ENCODE results near the gene CERT1. TPM values are rescaled to one million over a fixed set of nuclear protein-coding genes. Genes with fewer than 3 reads are reported as not detected.
A peak's percentile ranks its signal among the peaks of the same experiment; 100 is the strongest.

Gene CERT1
- total RNA-seq, 1 donor from 2014 or later, result 38.3 TPM

DNA sequence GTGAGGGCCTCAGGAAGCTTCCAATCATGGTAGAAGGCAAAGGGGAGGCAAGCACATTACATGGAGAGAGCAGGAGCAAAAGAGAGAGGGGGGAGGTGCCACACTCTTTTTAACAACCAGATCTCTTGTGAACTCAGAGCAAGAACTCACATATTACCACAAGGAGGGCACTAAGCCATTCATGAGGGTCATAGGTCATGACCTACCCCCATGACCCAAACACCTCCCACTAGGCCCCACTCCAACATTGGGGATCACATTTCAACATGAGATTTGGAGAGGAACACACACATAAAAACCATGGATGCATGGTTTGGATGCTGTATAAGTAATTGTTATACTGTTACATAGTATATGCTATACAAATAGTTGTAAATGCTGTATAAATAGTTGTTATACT, 17.8 kb upstream of the CERT1 start:
- peaks cover 20% of the 10 kb centered on the region for H3K9me3 Mint-ChIP-seq
- no peak overlapping the region for H3K4me3 Mint-ChIP-seq
- TF ChIP-seq, protein P1, sequence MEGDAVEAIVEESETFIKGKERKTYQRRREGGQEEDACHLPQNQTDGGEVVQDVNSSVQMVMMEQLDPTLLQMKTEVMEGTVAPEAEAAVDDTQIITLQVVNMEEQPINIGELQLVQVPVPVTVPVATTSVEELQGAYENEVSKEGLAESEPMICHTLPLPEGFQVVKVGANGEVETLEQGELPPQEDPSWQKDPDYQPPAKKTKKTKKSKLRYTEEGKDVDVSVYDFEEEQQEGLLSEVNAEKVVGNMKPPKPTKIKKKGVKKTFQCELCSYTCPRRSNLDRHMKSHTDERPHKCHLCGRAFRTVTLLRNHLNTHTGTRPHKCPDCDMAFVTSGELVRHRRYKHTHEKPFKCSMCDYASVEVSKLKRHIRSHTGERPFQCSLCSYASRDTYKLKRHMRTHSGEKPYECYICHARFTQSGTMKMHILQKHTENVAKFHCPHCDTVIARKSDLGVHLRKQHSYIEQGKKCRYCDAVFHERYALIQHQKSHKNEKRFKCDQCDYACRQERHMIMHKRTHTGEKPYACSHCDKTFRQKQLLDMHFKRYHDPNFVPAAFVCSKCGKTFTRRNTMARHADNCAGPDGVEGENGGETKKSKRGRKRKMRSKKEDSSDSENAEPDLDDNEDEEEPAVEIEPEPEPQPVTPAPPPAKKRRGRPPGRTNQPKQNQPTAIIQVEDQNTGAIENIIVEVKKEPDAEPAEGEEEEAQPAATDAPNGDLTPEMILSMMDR (IDR thresholded peaks at IDR 0.05; ENCODE audit: unreplicated experiment), result no peak
- H3K36me3 Mint-ChIP-seq, result peaks cover 25% of the 10 kb centered on the region
- H3K27me3 Mint-ChIP-seq (ENCODE audit: low read depth), result no peaks in the 10 kb centered on the region
- H3K4me1 Mint-ChIP-seq, result peaks cover 2% of the 10 kb centered on the region
- no peak overlapping the region for H3K27ac Mint-ChIP-seq
- DNase-seq (ENCODE audit: low spot score in 2 of 2, unreplicated experiment in 2 of 2), result no peak

DNA sequence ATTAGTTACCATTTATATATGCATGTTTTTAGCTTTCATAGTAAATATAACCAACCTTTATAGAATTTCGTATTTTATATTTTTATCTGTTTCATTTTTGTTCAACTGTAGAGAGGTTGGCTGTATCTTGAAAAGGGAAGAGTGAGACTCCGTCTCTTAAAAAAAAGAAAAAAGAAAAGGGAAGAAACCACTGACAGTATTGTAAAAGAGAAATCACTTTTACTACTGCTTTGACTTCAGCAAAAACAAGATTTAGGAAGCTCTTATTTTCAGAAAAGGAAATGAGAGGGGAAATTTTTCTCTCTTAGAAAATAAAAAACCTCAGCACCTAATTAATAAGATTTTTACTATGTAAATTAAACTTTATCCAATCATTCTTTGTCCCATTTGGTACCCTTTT, 14.6 kb upstream of the CERT1 start:
- peaks cover 13% of the 10 kb centered on the region for H3K9me3 Mint-ChIP-seq
- peaks cover 5% of the 10 kb centered on the region for H3K4me1 Mint-ChIP-seq
- peaks cover 14% of the 10 kb centered on the region for H3K36me3 Mint-ChIP-seq
- H3K4me3 Mint-ChIP-seq, result no peak overlapping the region
- H3K27ac Mint-ChIP-seq, result no peak overlapping the region
- no peak for DNase-seq (ENCODE audit: low spot score in 2 of 2, unreplicated experiment in 2 of 2)
- TF ChIP-seq, protein P1 (IDR thresholded peaks at IDR 0.05; ENCODE audit: unreplicated experiment), result no peak
- no peaks in the 10 kb centered on the region for H3K27me3 Mint-ChIP-seq (ENCODE audit: low read depth)

DNA sequence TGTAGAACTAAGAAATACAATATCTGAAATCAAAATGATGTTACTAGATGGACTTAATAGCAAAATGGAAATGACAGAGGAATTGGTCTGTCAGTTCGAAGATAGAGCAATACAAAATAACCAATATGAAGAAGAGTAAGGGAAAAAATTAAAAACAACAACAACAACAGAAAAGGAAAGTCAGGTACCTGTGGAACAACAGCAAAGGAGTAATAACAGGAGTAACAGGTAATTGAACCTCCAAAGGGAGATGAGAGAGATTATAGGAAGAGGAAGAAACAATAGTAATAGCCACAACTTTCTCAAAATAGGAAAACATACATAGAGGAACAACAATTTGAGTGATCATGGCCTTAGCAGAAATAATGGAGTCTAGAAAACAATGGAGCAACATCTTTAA, 13.9 kb upstream of the CERT1 start:
- Mint-ChIP-seq H3K4me3 (no peak overlapping the region), H3K4me1 (peaks cover 5% of the 10 kb centered on the region), H3K36me3 (peaks cover 20% of the 10 kb centered on the region), H3K9me3 (peaks cover 19% of the 10 kb centered on the region), H3K27me3 (ENCODE audit: low read depth) (no peaks in the 10 kb centered on the region), H3K27ac (no peak overlapping the region)
- TF ChIP-seq, protein P1 (IDR thresholded peaks at IDR 0.05; ENCODE audit: unreplicated experiment), result no peak
- no peak for DNase-seq (ENCODE audit: low spot score in 2 of 2, unreplicated experiment in 2 of 2)

DNA sequence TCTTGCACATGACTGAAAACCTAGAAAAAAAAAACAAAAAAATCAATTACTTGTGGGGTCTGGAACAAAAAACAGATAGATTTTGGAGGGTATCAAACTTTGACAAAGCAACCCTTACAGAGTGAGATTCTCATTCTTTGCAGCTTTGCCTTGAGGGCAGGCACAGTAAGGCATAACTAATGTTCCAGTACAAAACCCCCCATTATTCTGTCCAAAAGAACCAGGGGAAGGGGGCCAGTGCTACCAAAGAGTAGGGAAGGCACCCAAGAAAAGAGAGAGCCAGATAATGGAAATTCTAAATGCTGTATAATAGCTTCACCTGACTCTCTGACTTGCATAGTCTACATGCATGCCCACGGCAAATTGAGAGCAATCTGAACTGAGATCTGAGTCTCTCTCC, 13.2 kb upstream of the CERT1 start:
- Mint-ChIP-seq H3K36me3 (peaks cover 25% of the 10 kb centered on the region), H3K27me3 (ENCODE audit: low read depth) (no peaks in the 10 kb centered on the region), H3K4me3 (no peak overlapping the region), H3K9me3 (peaks cover 25% of the 10 kb centered on the region), H3K27ac (peak overlapping the region; percentile 33), H3K4me1 (peaks cover 5% of the 10 kb centered on the region)
- TF ChIP-seq, protein P1 (IDR thresholded peaks at IDR 0.05; ENCODE audit: unreplicated experiment), result no peak
- DNase-seq (ENCODE audit: low spot score in 2 of 2, unreplicated experiment in 2 of 2), result no peak

DNA sequence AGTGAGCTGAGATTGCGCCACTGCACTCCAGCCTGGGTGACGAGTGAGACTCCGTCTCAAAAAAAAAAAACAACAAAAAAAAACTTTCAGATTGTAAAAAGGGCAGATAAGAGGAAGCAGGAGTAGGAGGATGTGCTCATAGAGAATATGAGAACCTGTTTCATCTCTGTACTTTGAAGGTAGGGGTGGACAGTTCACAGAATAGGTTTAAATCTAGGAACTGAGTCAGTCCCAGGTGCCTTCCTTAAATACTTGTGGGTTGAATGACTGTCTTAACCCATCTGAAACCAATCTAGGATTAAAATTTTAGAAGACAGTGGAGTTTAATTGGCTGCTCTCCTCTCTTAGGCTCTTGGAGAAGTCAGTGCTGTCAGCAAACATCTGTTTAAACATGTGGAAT, 12.6 kb upstream of the CERT1 start:
- Mint-ChIP-seq H3K27ac (no peak overlapping the region), H3K9me3 (peaks cover 30% of the 10 kb centered on the region), H3K36me3 (peaks cover 29% of the 10 kb centered on the region), H3K4me1 (peaks cover 5% of the 10 kb centered on the region), H3K4me3 (no peak overlapping the region), H3K27me3 (ENCODE audit: low read depth) (no peaks in the 10 kb centered on the region)
- DNase-seq (ENCODE audit: low spot score in 2 of 2, unreplicated experiment in 2 of 2), result no peak
- TF ChIP-seq, protein P1 (IDR thresholded peaks at IDR 0.05; ENCODE audit: unreplicated experiment), result no peak

DNA sequence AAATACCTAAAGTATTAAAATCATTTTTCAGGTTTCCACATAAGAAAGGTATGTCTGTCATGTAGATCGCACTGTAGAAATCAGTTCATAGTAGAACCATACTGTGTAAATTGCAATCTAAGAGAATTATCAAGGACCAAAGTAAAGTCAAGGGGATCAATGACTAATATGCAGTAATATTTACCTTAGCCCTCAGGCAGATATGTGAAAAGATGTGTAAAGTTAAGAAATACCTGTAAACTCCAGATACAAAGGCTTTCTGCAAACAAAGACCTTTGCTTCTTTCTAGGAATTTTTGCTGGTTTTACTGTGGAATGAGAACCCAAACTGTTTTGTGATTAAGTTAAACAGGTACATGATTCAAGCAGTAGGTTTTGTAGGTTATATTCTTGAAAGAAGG, 11.8 kb upstream of the CERT1 start:
- H3K9me3 Mint-ChIP-seq, result peaks cover 37% of the 10 kb centered on the region
- H3K4me1 Mint-ChIP-seq, result peaks cover 5% of the 10 kb centered on the region
- TF ChIP-seq, protein P1 (IDR thresholded peaks at IDR 0.05; ENCODE audit: unreplicated experiment), result no peak
- no peak overlapping the region for H3K4me3 Mint-ChIP-seq
- no peaks in the 10 kb centered on the region for H3K27me3 Mint-ChIP-seq (ENCODE audit: low read depth)
- DNase-seq (ENCODE audit: low spot score in 2 of 2, unreplicated experiment in 2 of 2), result no peak
- H3K27ac Mint-ChIP-seq, result no peak overlapping the region
- peaks cover 34% of the 10 kb centered on the region for H3K36me3 Mint-ChIP-seq
